H54 (cell line): ENCODE data around the gene INPP5E.
"Not testable (repeated sequence)": the region's sequence is repeated elsewhere in the genome, so short reads cannot be mapped to it uniquely, and the experiment has no call there.

Experiments
- DNase-seq: peaks from one replicate; pipeline ENCODE4 v3.0.0; 2011; ENCODE audit warnings: low spot score, mixed read lengths; ENCODE audit not compliant: insufficient read length
- FAIRE-seq: peaks from 3 replicates; lab custom pipeline; 2011; peaks lifted over from hg19 to GRCh38; lab: Jason Lieb, UNC
- POLR2A ChIP-seq: IDR thresholded peaks from 2 replicates; pipeline ENCODE4 v1.6.1; 2011; ENCODE audit warnings: low read depth, mild to moderate bottlenecking, low read length

The INPP5E gene

DNA sequence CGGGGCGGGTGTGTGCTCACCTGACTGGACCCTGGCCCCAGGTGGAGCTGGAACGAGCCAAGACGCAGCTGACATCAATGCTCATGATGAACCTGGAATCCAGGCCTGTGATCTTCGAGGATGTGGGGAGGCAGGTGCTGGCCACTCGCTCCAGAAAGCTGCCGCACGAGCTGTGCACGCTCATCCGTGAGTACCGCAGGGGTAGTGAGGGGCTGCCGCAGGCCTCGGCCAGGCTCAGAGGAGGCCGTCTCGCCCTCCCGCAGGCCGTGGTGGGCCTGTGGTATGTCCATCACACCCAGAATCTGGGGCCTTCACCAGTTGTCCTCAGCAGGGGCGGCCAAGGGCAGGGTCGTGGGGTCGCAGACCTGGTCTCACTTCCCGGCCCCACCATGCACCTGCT is 17.9 kb downstream of the INPP5E start:
- FAIRE-seq (no peak), DNase-seq (no peak)
- no peak for TF ChIP-seq POLR2A

GRCh38 chr9:136419092-136419420 is 20.6 kb downstream of the INPP5E start:
- TF ChIP-seq POLR2A = no peak
- DNase-seq = no peak
- FAIRE-seq = no peak

DNA sequence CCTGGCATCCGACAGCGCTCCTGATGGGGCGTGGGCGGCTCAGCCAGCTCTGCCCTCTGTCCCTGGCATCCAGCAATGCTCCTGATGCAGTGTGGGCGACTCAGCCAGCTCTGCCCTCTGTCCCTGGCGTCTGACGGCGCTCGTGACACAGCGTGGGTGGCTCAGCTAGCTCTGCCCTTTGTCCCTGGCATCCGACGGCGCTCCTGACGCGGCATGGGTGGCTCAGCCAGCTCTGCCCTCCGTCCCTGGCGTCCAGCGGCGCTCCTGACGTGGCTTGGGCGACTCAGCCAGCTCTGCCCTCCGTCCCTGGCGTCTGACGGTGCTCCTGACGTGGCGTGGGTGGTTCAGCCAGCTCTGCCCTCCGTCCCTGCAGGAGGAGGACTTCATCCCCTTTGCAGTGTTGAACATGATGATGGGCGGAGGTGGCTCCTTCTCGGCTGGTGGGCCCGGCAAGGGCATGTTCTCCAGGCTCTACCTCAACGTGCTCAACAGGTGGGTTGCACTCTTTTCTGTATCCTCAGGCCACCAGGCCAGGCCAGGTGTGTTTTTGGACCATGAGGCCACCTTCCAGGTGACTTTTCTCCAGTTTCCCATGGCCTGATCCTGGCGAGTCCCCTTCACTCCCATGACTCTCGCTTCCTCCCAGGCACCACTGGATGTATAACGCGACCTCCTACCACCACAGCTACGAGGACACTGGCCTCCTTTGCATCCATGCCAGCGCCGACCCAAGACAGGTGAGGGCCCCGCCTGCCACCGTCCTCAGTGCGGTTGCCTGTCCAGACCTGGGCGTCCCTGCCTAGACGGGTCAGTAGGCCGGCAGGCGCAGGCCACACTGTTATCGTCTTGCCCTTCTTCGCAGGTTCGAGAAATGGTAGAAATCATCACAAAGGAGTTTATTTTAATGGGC is 21.2 kb downstream of the INPP5E start:
- no peak for FAIRE-seq
- DNase-seq = no peak
- no peak for TF ChIP-seq POLR2A

GRCh38 chr9:136416914-136417313 is 22.7 kb downstream of the INPP5E start:
- no peak for FAIRE-seq
- no peak for TF ChIP-seq POLR2A
- DNase-seq = no peak

GRCh38 chr9:136416427-136416826 is 23.2 kb downstream of the INPP5E start:
- FAIRE-seq = no peak
- TF ChIP-seq POLR2A = no peak
- no peak for DNase-seq

GRCh38 chr9:136412962-136413361 is 26.7 kb downstream of the INPP5E start:
- no peak for DNase-seq
- no peak for TF ChIP-seq POLR2A
- FAIRE-seq = no peak

DNA sequence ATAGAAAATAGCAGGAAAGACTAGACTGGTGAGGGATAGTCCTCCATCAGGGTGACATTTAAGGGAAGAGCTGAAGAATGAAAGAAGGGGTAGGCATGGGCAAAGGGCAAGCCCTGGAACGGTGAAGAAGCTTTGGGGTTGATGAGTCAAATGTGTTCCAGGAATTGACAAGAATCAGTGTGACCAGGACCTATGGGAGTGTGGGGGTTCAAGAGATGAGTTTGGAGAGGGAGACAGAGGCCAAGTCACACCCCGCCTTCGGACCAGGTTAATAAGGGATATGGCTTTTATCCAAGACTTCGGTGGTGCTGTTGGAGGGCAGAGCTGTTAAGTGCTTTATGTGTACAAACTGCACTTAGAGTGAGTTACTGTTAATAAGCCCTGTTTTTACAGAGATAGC is 28.3 kb downstream of the INPP5E start:
- no peak for TF ChIP-seq POLR2A
- FAIRE-seq = no peak
- DNase-seq = no peak

GRCh38 chr9:136410500-136411287 is 29.0 kb downstream of the INPP5E start, which contains the start of the genes ENTR1 and PMPCA:
Gene ENTR1 (minus strand): TSS chr9:136410614. CDS start chr9:136410397, 217 bp downstream.
Gene PMPCA (plus strand): TSS chr9:136410658. CDS start chr9:136410669, 11 bp downstream.
- no peak for FAIRE-seq
- peak; percentile 99 for DNase-seq
- peak; percentile 98 for TF ChIP-seq POLR2A

GRCh38 chr9:136409557-136410455 is 29.8 kb downstream of the INPP5E start:
- FAIRE-seq (no peak), DNase-seq (peak; percentile 58)
- TF ChIP-seq POLR2A = peak; percentile 6; the same call in 1 of the 2 replicates

DNA sequence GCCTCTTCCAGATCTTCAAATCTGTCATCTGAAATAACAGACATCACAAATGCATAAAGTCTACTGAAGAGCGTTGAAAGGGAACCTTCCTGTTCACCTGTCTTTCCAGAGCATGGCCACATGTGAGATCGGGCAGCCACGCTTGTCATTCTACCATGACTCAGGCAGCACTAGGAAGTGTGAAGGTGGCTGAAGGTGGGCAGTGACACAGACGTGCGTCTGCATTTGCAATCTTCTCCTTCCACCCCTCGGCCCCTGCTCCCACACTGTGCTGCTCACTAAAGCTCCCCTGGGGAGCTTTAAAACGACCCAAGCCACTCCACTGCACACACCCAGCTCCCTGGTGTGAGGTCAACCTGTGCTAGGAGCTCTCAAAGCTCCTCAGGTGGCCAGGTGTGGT is 31.7 kb downstream of the INPP5E start:
- FAIRE-seq (no peak), DNase-seq (no peak)
- no peak for TF ChIP-seq POLR2A

DNA sequence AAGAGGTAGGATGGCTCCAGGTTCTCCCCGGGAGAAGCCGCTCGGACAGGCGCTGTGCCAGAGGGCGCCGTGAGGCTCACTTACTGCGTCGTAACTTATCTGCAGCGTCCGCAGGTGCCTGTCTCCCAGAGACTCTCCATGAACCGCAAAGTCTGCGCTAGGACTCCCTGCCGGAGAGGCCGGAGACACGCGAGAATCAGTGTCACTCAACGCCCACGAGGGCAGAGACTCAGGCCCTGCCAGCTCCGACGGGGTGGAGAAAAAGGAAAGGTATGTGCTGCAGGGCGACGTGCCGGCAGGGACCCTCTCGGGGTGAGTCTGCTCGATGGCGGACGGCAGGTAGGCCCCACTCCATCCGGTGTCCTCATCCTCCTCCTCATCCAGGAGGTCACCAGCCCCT is 32.6 kb downstream of the INPP5E start:
- FAIRE-seq, DNase-seq: not testable (repeated sequence)

- not testable (repeated sequence) for DNase-seq
Measured at GRCh38 chr9:136405904-136406303, 33.7 kb downstream of the INPP5E start.

GRCh38 chr9:136405481-136405880 is 34.2 kb downstream of the INPP5E start:
- no peak for TF ChIP-seq POLR2A
- DNase-seq (no peak), FAIRE-seq (no peak)

More at GRCh38 chr9:136405904-136406303, 33.7 kb downstream of the INPP5E start:
- not testable (repeated sequence) for FAIRE-seq
